IPS-NIHi11 (cell line): ENCODE data around the gene ARMC12.
A peak's percentile ranks its signal among the peaks of the same experiment; 100 is the strongest.

Experiments
- DNase-seq: peaks from one replicate; pipeline ENCODE4 v3.0.0; 2012; ENCODE audit warnings: mixed read lengths, low spot score

The ARMC12 gene

DNA sequence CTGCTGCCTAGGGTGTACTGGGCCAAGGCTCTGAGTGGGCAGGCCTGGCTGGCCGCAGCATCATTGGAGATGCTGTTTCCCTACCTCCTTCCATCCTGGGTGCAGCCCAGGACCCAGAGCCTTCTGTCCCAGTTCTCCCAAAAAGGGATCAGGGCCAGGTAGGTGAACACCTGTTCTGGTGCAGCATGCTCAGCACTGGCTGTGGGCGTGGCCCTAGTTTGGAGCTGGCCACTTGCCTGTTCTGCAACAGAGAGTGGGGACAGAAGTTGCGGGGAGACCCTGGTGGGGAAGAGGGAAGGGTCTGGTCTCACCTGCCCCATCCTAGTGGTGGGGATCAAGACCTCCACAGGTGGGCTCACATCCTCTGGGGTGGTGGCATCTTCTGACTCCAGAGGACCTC is 1.4 kb upstream of the ARMC12 start:
- no peak for DNase-seq

GRCh38 chr6:35736253-35736894 is 458 bp upstream of the ARMC12 start:
- peak; percentile 75 for DNase-seq

DNA sequence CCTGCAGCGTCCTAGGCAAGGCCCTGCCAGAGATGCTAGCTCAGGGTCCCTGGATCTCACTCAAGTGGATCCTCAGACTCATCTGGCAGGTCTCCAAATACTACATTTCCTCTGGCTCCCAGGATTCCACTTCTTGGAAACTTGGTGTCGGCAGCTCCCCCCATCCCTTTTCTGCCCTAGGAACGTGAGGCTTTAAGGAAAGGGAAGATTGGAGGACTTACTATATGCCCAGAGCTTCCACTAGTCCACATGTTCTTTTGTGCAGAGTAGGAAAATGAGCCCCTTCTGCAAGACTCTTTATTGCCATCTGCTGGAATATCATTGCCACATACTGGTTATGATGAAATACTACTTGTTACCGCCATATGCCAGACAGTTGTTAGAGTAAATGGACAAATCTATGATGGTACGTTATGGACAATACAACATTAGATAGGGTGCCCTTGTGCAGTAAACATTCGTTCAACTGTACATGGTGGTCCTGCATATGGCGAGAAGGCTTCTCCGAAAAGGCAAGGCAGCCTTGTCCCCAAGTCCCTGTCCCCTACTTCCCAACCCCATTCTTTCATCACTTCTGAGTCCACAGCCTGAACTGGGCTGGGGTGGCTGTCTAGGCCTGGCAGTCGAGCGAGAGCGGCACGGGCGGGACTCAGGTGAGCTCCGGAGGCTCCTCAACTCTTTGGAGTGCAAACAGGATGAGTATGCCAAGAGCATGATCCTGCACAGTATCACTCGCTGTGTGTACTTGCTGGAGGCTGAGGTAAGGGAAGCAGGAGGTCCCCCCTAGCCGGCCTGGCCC is 780 bp downstream of the ARMC12 start:
- DNase-seq: peak; percentile 31

- peak; percentile 42 for DNase-seq
These were observed 3.1 kb downstream of the ARMC12 start for GRCh38 chr6:35739645-35740524.

- DNase-seq: peak; percentile 40
These were observed 6.0 kb downstream of the ARMC12 start for GRCh38 chr6:35742842-35743241.

- no peak for DNase-seq
These were observed 8.7 kb downstream of the ARMC12 start for GRCh38 chr6:35745509-35745908.

DNA sequence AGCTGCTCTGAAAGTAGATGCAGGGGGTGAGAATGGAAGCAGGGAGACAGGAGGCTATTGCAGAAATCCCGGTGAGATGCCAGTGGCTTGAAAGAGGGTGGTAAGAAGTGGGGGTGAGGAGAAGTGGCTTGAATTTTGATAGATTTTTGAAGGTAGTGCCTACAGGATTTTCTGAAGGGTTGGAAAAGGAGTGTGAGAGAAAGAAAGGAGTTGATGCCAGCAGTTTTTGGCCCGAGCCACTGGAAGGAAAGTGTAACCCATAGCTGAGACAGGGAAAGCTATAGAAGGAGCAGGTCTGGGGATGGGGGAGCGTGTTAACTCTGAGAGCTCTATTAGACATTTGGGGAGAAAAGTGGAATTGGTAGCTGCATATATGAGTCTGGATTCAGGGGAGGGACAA is 9.7 kb downstream of the ARMC12 start:
- DNase-seq: no peak

DNA sequence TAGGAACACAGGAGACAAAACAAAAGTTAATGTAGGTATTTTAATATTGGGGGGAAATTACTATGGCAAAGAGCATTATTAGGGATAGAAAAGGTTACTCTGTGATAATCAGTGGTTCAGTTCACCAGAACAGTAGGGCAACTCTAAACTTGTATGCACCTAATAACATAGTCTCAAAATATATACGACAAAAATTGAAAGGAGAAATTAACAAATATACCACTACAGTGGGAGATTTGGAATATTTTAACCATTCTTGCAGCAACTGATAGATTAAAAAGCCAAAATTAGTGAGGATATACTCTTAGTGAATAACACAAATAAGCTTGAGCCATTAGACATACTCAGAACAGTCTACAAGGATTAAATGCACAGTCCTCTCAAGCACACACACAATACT is 11.0 kb downstream of the ARMC12 start:
- DNase-seq: no peak

GRCh38 chr6:35750557-35750956 is 13.7 kb downstream of the ARMC12 start:
- DNase-seq: no peak

DNA sequence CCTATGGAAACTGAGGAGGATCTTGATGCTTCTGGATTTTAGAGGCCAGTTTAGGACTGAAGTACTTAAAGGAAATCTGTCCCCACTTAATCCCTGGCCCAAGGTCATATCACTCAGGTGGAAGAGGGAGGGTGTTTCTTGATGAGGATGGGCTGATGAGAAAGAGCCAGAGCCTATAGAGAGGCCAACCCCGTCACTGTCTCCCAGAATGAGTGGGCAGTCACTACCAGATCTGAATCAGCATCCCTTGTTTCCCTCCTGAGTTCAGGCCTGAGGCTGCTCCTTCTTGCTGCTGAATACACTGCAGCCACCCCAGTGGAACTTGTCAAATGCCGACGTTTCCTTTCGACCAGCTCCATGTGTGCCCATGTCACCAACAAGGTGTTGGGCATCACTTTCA is 14.8 kb downstream of the ARMC12 start:
- DNase-seq: no peak

- no peak for DNase-seq
These were observed 15.5 kb downstream of the ARMC12 start for GRCh38 chr6:35752330-35752729.

DNA sequence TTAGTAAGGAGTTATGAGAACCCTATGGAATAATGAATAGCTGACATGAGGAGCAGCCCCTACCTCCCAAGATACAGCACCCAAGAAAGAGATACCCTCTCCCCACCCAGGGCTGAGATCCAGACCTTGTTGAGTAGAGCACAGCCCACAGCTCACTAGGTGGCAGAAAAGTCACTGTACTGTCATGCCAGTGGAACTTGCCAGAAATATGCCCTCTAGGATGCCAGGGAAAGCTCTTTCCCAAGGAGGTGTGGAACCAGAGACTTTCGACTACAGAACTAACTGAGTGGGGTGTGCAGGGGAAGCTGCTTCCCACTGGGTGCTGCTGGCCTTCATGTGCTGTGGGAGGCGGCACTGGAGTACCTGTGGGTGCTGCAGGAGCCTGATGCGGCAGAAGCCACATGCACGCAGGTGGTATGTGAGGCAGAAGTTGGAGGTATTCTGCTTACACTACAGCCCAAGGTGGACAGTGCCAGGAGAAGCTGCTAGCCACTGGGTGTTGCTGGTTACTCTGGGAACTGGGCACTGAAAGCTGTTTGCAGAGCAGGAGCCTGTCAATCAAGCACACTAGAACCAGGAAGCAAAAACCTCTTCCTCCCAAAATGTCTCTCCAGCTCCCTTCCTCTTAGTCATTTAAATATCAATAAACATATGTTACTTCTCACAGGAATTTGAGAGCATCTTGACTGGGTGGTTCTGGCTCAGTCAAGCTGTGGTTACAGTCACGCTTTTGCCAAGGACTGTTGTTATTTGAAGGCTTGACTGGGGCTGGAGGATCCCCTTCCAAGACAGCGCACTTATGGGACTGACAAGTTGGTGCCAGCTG is 17.8 kb downstream of the ARMC12 start:
- no peak for DNase-seq

DNA sequence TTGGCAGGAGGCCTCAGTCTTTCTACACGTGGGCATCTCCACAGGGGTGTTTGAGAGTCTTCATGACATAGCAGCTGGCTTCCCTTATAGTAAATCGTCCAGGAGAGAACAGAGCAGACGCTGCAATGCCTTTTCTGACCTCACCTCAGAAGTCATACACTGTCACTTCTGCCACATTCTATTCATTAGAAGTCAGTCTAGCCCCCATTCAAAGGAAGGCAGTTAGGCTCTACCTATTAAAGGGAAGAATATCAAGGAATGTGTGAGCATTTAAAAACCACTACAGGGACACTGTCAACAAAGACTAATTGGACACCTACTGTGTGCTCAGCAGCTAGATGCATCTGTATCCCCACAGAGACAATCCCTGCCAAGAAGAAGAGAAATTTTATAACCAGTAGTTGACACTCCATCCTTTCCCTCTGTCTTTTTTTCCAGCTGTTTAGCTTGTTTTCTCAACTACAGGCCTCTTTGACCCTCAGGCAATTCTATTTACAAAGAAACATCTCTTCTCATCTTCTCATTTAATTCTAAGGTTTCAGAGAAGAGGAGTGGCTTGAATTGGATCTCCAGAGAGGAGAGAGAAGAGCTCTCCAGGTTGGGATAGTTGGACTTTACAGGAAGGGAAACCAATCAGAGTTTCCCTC is 18.6 kb downstream of the ARMC12 start:
- DNase-seq: no peak

DNA sequence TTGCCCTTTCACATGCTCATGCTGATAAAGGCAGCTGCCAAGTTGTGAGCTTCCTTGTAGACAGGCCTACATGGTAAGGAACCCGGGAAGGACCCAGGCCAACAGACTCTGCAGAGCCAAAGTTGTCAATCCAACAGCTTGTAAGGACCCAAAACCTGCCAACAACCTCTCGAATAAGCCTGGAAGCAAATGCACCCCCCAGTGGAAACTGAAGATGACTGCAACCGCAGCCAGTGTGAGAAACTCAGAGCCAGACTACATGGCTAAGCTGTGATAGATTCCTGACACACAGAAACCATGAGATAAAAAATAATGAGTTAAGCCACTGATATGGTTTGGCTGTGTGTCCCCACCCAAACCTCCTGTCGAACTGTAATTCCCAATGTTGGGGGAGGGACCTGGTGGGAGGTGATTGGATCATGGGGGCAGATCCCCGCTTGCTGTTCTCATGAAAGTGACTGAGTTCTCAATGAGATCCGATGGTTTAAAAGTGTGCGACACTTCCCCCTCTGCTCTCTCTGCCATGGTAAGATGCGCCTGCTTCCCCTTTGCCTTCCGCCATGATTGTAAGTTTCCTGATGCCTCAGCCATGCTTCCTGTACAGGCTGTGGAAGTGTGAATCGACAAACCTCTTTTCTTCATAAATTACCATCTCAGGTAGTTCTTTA is 20.8 kb downstream of the ARMC12 start:
- peak; percentile 55 for DNase-seq

DNA sequence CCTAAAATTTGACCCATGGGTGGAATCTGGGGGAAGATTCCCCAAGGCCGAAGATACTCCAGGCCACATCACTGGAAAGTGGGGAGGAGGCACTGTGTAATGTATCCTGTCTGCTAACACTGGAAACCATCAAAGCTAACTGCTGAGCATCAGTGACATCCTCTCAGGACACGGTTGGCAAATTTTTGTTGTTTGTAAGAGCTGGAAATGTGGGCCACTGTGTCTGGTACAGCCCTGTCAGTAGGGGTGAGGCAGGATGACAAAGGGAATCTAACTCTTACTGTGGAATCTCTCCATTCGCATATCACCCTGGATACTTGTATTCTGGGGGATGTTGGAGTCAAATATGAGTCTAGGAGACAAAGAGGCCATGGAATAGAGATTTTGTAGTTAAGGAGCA is 22.6 kb downstream of the ARMC12 start:
- DNase-seq: no peak

DNA sequence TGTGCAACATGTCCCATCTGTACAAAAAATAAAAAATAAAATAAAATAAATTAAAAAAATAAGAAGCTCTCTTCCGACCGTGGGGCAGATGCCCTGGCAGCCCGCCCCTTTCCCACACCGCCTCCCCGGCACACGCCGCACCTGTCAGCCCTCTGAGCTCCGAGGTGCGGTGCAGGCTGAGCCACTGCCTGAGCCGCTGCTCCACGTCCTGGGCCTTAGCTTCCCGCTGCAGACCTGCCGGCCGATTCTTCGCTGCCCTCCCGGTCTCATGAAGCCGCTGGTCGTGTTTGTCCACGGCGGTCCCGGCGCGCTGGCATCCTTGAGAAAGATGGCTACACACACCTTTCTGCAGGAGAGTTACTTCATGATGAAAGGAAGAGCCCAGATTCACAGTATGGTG is 28.9 kb downstream of the ARMC12 start:
- no peak for DNase-seq

- no peak for DNase-seq
These were observed 32.4 kb downstream of the ARMC12 start for GRCh38 chr6:35769211-35769610.

DNA sequence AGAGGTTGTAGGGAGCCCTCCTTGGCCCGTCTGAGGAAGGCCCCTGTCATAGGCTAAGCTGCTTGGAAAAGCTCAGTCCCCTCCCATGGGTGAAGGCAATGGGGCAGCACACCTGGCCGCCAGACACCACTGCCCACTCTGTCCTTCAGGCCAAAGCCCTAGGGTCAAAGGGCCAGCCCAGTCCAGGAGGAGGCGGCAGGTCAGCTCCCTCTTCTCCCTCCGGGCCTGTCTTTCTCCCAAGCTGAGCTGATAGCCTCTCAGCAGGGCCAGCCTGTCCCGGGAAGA is 34.5 kb downstream of the ARMC12 start:
- DNase-seq: no peak

- DNase-seq: no peak
These were observed 37.4 kb downstream of the ARMC12 start for GRCh38 chr6:35774116-35774794.

DNA sequence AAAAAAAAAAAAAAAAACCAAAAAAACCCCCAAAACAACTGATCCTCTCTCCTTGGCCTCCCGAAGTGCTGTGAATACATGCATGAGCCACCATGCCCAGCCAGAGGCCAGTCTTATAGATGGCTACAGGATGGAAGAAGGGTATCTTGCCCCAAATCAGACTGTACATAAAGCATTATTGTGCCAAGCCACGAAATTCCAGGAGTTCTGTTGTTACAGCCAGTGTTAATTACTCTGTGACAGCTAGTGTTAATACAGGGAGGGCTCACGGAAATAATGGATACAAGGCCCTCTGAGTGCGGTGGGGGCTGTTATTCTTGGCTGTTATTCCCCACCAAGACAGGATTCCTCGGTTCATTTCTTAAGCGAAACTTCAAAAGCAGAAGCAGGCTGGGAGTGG is 38.2 kb downstream of the ARMC12 start:
- DNase-seq: no peak
